Subcutaneous abdominal adipose tissue (tissue), 5 donors: ENCODE data around the gene CSNK1D.

Experiments
- H3K27ac ChIP-seq: one replicate; pipeline ENCODE4 v1.7.0; 2013; ENCODE audit warnings: low read depth, mild to moderate bottlenecking, inconsistent platforms, low read length, moderate library complexity
- H3K27me3 ChIP-seq, 5 donors: one replicate each; pipeline ENCODE4 v1.7.0; 2013; ENCODE audit warnings: low read length in 5 of 5, inconsistent platforms in 1 of 5; ENCODE audit not compliant: control insufficient read depth in 5 of 5, insufficient read depth in 4 of 5
- H3K36me3 ChIP-seq, 5 donors: one replicate each; pipeline ENCODE4 v1.7.0; 2013; ENCODE audit warnings: low read length in 5 of 5; ENCODE audit not compliant: control insufficient read depth in 5 of 5, insufficient read depth in 5 of 5
- H3K4me1 ChIP-seq, 5 donors: one replicate each; pipeline ENCODE4 v1.7.0; 2013; ENCODE audit warnings: low read length in 5 of 5, mild to moderate bottlenecking in 3 of 5, moderate library complexity in 1 of 5; ENCODE audit not compliant: control insufficient read depth in 5 of 5, insufficient read depth in 5 of 5
- H3K4me3 ChIP-seq, 5 donors: one replicate each; pipeline ENCODE4 v1.7.0; 2013; ENCODE audit warnings: low read length in 5 of 5, low read depth in 1 of 5
- H3K9ac ChIP-seq, 5 donors: one replicate each; pipeline ENCODE4 v1.7.0; 2013; ENCODE audit warnings: low read length in 5 of 5, mild to moderate bottlenecking in 4 of 5, moderate library complexity in 3 of 5
- H3K9me3 ChIP-seq, 5 donors: one replicate each; pipeline ENCODE4 v1.7.0; 2013; ENCODE audit warnings: low read length in 5 of 5; ENCODE audit not compliant: control insufficient read depth in 5 of 5
- donor health status: healthy.
- donor health status: healthy.
- donor health status: healthy.
- donor health status: healthy.
- donor health status: healthy.

CSNK1D gene

GRCh38 chr17:82240506-82241182 is 32.9 kb downstream of the CSNK1D start:
- Histone ChIP-seq H3K9ac (peak overlapping the region in 2 of 5 donors; percentile 16 to 58), H3K36me3 (peaks cover 0 to 70% (median 37%) of the 10 kb centered on the region in 5 donors), H3K27ac (peak overlapping the region; percentile 65), H3K4me1 (peaks cover 9 to 66% (median 60%) of the 10 kb centered on the region in 5 donors), H3K27me3 (no peaks in the 10 kb centered on the region), H3K9me3 (no peaks in the 10 kb centered on the region), H3K4me3 (no peak overlapping the region)

- no peak overlapping the region for H3K9ac ChIP-seq
Measured at GRCh38 chr17:82239926-82240505, 33.5 kb downstream of the CSNK1D start.

GRCh38 chr17:82239401-82239925 is 34.0 kb downstream of the CSNK1D start:
- H3K9ac ChIP-seq: no peak overlapping the region
- H3K27ac ChIP-seq: no peak overlapping the region
- no peaks in the 10 kb centered on the region for H3K9me3 ChIP-seq
- no peaks in the 10 kb centered on the region for H3K27me3 ChIP-seq
- no peak overlapping the region for H3K4me3 ChIP-seq
- H3K4me1 ChIP-seq: peaks cover 9 to 66% (median 60%) of the 10 kb centered on the region in 5 donors
- peaks cover 0 to 59% (median 25%) of the 10 kb centered on the region in 5 donors for H3K36me3 ChIP-seq

More at GRCh38 chr17:82239926-82240505, 33.5 kb downstream of the CSNK1D start:
- no peaks in the 10 kb centered on the region for H3K9me3 ChIP-seq
- H3K27me3 ChIP-seq: no peaks in the 10 kb centered on the region
- no peak overlapping the region for H3K4me3 ChIP-seq
- peak overlapping the region; percentile 65 for H3K27ac ChIP-seq
- peaks cover 9 to 66% (median 60%) of the 10 kb centered on the region in 5 donors for H3K4me1 ChIP-seq
- peaks cover 0 to 64% (median 31%) of the 10 kb centered on the region in 5 donors for H3K36me3 ChIP-seq

- Histone ChIP-seq H3K27me3 (no peaks in the 10 kb centered on the region), H3K4me3 (peak overlapping the region in 1 of 5 donors; percentile 11), H3K4me1 (peaks cover 9 to 66% (median 60%) of the 10 kb centered on the region in 5 donors), H3K9me3 (no peaks in the 10 kb centered on the region), H3K9ac (peak overlapping the region in 1 of 5 donors; percentile 31), H3K36me3 (peaks cover 0 to 50% (median 17%) of the 10 kb centered on the region in 5 donors), H3K27ac (no peak overlapping the region)
Measured at GRCh38 chr17:82238472-82239201, 34.9 kb downstream of the CSNK1D start.

- Histone ChIP-seq H3K36me3 (peaks cover 0 to 43% (median 10%) of the 10 kb centered on the region in 5 donors), H3K9ac (peak overlapping the region in 1 of 5 donors; percentile 31), H3K27ac (no peak overlapping the region), H3K4me1 (peaks cover 9 to 65% (median 55%) of the 10 kb centered on the region in 5 donors), H3K4me3 (peak overlapping the region in 1 of 5 donors; percentile 11), H3K9me3 (no peaks in the 10 kb centered on the region), H3K27me3 (no peaks in the 10 kb centered on the region)
Measured at GRCh38 chr17:82237746-82238471, 35.6 kb downstream of the CSNK1D start.

- H3K27me3 ChIP-seq: no peaks in the 10 kb centered on the region
- H3K9ac ChIP-seq: no peak overlapping the region
- no peak overlapping the region for H3K4me3 ChIP-seq
- H3K36me3 ChIP-seq: peaks cover 0 to 36% (median 4%) of the 10 kb centered on the region in 5 donors
- no peaks in the 10 kb centered on the region for H3K9me3 ChIP-seq
- peaks cover 7 to 62% (median 52%) of the 10 kb centered on the region in 5 donors for H3K4me1 ChIP-seq
- no peak overlapping the region for H3K27ac ChIP-seq
Measured at GRCh38 chr17:82237083-82237745, 36.3 kb downstream of the CSNK1D start.

- Histone ChIP-seq H3K9me3 (no peaks in the 10 kb centered on the region), H3K36me3 (peaks cover 0 to 35% (median 4%) of the 10 kb centered on the region in 5 donors), H3K27ac (no peak overlapping the region), H3K4me1 (peaks cover 2 to 62% (median 52%) of the 10 kb centered on the region in 5 donors), H3K27me3 (no peaks in the 10 kb centered on the region), H3K4me3 (no peak overlapping the region), H3K9ac (no peak overlapping the region)
Measured at GRCh38 chr17:82236142-82236971, 37.1 kb downstream of the CSNK1D start.

GRCh38 chr17:82235775-82236141 is 37.7 kb downstream of the CSNK1D start:
- H3K9me3 ChIP-seq: no peaks in the 10 kb centered on the region
- H3K4me1 ChIP-seq: peaks cover 0 to 60% (median 49%) of the 10 kb centered on the region in 5 donors
- H3K9ac ChIP-seq: no peak overlapping the region
- peaks cover 0 to 33% (median 4%) of the 10 kb centered on the region in 5 donors for H3K36me3 ChIP-seq
- H3K27me3 ChIP-seq: no peaks in the 10 kb centered on the region
- H3K4me3 ChIP-seq: no peak overlapping the region
- H3K27ac ChIP-seq: no peak overlapping the region
